ENCODE data around the gene ZNF106.

ZNF106 gene

GRCh38 chr15:42465520-42466259 lies 25.3 kb downstream of the ZNF106 start:
- POLR2A ChIA-PET, result no interaction called here
- no peak for DNase-seq (ENCODE audit: extremely low spot score)
- TF ChIP-seq HDGF (IDR thresholded peaks at IDR 0.05; ENCODE audit: borderline replicate concordance) (no peak), LEF1 (IDR thresholded peaks at IDR 0.05; ENCODE audit: borderline replicate concordance) (no peak)
- CTCF ChIA-PET, result interaction anchor here (0.6 kb wide), 1 partner anchor 548 kb away, joined by 3 read pairs; no protein-coding TSS in a partner anchor

DNA sequence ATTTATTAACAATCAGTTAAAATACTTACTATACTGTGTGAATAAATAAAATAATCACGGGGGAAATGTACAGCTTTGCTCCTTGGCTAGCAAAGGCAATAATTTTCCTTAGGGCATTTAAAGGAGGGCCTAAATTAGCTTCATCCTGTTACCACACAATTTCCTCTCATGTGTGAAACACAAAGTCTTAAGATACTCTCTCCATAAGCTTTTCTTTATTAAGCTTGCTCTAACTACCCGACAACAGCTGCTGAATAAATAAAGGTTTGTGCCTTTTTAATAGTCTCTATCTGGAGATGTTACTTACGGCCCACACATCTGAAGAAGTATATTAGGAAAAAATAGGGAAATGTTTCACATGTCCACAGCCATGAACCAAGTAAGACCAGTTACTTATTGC lies 29.7 kb downstream of the ZNF106 start:
- CTCF ChIA-PET, result no interaction called here
- POLR2A ChIA-PET, result no interaction called here
- no peak for TF ChIP-seq ARNT (IDR thresholded peaks at IDR 0.05)
- no peak for TF ChIP-seq FOXM1 (IDR thresholded peaks at IDR 0.05; ENCODE audit: borderline replicate concordance)
- TF ChIP-seq NFRKB (IDR thresholded peaks at IDR 0.05), result no peak
- TF ChIP-seq ELF4 (IDR thresholded peaks at IDR 0.05), result no peak
- no peak for TF ChIP-seq BHLHE40 (IDR thresholded peaks at IDR 0.05; ENCODE audit: borderline replicate concordance)
- no peak for DNase-seq (ENCODE audit: extremely low spot score)

GRCh38 chr15:42457445-42458442 lies 33.2 kb downstream of the ZNF106 start:
- no peak for DNase-seq (ENCODE audit: extremely low spot score)
- TF ChIP-seq ARNT (IDR thresholded peaks at IDR 0.05), result no peak
- TF ChIP-seq ZNF384 (IDR thresholded peaks at IDR 0.05), result no peak
- TF ChIP-seq FOXK2 (IDR thresholded peaks at IDR 0.05), result no peak
- no peak for TF ChIP-seq LEF1 (IDR thresholded peaks at IDR 0.05; ENCODE audit: borderline replicate concordance)
- TF ChIP-seq CTBP1 (IDR thresholded peaks at IDR 0.05; ENCODE audit: borderline replicate concordance), result no peak
- CTCF ChIA-PET, result no interaction called here
- POLR2A ChIA-PET, result no interaction called here

GRCh38 chr15:42456971-42457370 lies 34.0 kb downstream of the ZNF106 start:
- TF ChIP-seq BHLHE40 (IDR thresholded peaks at IDR 0.05; ENCODE audit: borderline replicate concordance) (no peak), L3MBTL2 (conservative IDR thresholded peaks at IDR 0.05) (no peak), ARNT (IDR thresholded peaks at IDR 0.05) (no peak), FOXK2 (IDR thresholded peaks at IDR 0.05) (no peak), LEF1 (IDR thresholded peaks at IDR 0.05; ENCODE audit: borderline replicate concordance) (no peak), FOXM1 (IDR thresholded peaks at IDR 0.05; ENCODE audit: borderline replicate concordance) (no peak), HDGF (IDR thresholded peaks at IDR 0.05; ENCODE audit: borderline replicate concordance) (no peak), SP1 (IDR thresholded peaks at IDR 0.05) (no peak), TARDBP (IDR thresholded peaks at IDR 0.05) (no peak), FOXA1 (IDR thresholded peaks at IDR 0.05) (no peak), PKNOX1 (IDR thresholded peaks at IDR 0.05) (no peak), SUZ12 (IDR thresholded peaks at IDR 0.05) (no peak), ZNF384 (IDR thresholded peaks at IDR 0.05) (no peak), ELF4 (IDR thresholded peaks at IDR 0.05) (no peak)
- POLR2A ChIA-PET, result no interaction called here

GRCh38 chr15:42456531-42456930 lies 34.4 kb downstream of the ZNF106 start:
- ChIA-PET POLR2A (no interaction called here), CTCF (no interaction called here)
- no peak for TF ChIP-seq PKNOX1 (IDR thresholded peaks at IDR 0.05)
- no peak for TF ChIP-seq BHLHE40 (IDR thresholded peaks at IDR 0.05; ENCODE audit: borderline replicate concordance)
- TF ChIP-seq FOXK2 (IDR thresholded peaks at IDR 0.05), result no peak
- no peak for DNase-seq (ENCODE audit: extremely low spot score)

More at GRCh38 chr15:42456971-42457370, 34.0 kb downstream of the ZNF106 start:
- CTCF ChIA-PET, result no interaction called here
- DNase-seq (ENCODE audit: extremely low spot score), result no peak

- POLR2A ChIA-PET, result no interaction called here
- CTCF ChIA-PET, result no interaction called here
- DNase-seq (ENCODE audit: extremely low spot score), result no peak
- no peak for TF ChIP-seq FOXM1 (IDR thresholded peaks at IDR 0.05; ENCODE audit: borderline replicate concordance)
- no peak for TF ChIP-seq HDGF (IDR thresholded peaks at IDR 0.05; ENCODE audit: borderline replicate concordance)
- TF ChIP-seq FOXK2 (IDR thresholded peaks at IDR 0.05), result no peak
- no peak for TF ChIP-seq BHLHE40 (IDR thresholded peaks at IDR 0.05; ENCODE audit: borderline replicate concordance)
- TF ChIP-seq PKNOX1 (IDR thresholded peaks at IDR 0.05), result no peak
Observed at GRCh38 chr15:42453826-42454225, 37.1 kb downstream of the ZNF106 start.

DNA sequence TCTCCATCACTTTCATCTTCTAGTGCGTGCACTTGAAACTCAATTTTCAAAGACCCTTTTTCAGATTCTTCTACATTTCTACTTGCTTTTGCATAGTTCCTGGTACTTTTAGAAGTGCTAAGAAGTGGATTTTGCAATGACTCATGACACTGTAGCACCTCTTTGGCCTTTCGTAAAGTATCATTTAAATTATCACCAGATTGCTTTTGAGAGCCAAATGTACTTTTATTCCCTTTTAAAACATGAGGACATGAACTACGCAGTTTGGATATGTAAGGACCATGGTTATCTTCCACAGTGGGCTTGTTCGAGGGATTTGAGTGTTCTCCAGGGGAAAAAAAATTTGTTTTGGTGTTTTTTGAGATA lies 40.5 kb downstream of the ZNF106 start:
- ChIA-PET POLR2A (no interaction called here), CTCF (no interaction called here)
- no peak for DNase-seq (ENCODE audit: extremely low spot score)
- no peak for TF ChIP-seq PKNOX1 (IDR thresholded peaks at IDR 0.05)
- no peak for TF ChIP-seq FOXM1 (IDR thresholded peaks at IDR 0.05; ENCODE audit: borderline replicate concordance)
- no peak for TF ChIP-seq FOXK2 (IDR thresholded peaks at IDR 0.05)
- TF ChIP-seq SP1 (IDR thresholded peaks at IDR 0.05), result no peak
- no peak for TF ChIP-seq ELF4 (IDR thresholded peaks at IDR 0.05)
- TF ChIP-seq NFRKB (IDR thresholded peaks at IDR 0.05), result no peak
- no peak for TF ChIP-seq TARDBP (IDR thresholded peaks at IDR 0.05)
- TF ChIP-seq LEF1 (IDR thresholded peaks at IDR 0.05; ENCODE audit: borderline replicate concordance), result no peak
- TF ChIP-seq HDGF (IDR thresholded peaks at IDR 0.05; ENCODE audit: borderline replicate concordance), result no peak
- TF ChIP-seq ZNF384 (IDR thresholded peaks at IDR 0.05), result no peak
- no peak for TF ChIP-seq L3MBTL2 (conservative IDR thresholded peaks at IDR 0.05)
- no peak for TF ChIP-seq FOXA1 (IDR thresholded peaks at IDR 0.05)

Measured in HEK293T (cell line).